HG03097 (cell line): ENCODE results near the gene GPHB5.
"Not testable (repeated sequence)": the region's sequence is repeated elsewhere in the genome, so short reads cannot be mapped to it uniquely, and the experiment has no call there.

ENCODE experiments used
- ATAC-seq: cut with Tn5 transposase; IDR thresholded peaks from one replicate; pipeline ENCODE4 v1.9.1; 2021; ENCODE audit not compliant: unreplicated experiment, low FRiP score

GPHB5 gene

GRCh38 chr14:63296060-63296563 is 22.6 kb downstream of the GPHB5 start:
- ATAC-seq = no peak

DNA sequence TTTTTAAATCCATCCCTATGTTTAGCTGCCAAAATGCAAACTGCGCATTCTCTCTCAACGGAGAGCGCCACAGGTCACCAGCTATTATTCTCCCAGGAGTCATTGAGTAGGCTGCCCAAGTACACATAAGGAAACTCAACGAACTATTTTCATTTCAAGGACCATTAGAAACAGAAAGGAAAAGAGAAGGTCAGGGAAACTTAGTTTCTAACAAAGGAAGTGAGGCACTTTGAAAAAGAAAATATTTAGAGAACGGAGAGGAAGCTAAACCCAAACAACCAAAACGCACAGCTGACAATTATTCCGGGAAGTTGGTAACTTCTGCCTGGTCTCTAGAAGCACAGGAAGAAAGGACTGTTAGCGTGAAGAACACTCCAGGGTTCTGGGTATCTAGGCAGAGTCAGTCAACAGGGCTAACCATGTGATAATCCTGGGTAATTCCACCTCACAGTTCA is 23.5 kb downstream of the GPHB5 start:
- ATAC-seq = no peak

DNA sequence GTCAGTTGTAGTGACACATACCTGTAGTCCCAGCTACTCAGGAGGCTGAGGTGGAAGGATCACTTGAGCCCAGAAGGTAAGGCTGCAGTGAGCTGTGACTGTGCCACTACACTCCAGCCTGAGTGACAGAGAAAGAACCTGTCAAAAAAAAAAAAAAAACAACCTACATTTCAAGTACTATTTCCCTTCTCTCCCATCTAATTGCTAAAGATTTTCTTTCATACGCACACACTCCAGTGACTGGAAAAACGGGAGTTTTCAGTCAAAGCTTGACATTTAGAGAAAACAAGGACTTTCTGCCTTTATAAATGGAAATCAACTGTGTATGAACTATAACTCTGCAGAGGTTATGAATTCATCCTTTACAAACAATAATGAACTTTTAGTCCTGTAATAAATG is 25.9 kb downstream of the GPHB5 start:
- no peak for ATAC-seq

DNA sequence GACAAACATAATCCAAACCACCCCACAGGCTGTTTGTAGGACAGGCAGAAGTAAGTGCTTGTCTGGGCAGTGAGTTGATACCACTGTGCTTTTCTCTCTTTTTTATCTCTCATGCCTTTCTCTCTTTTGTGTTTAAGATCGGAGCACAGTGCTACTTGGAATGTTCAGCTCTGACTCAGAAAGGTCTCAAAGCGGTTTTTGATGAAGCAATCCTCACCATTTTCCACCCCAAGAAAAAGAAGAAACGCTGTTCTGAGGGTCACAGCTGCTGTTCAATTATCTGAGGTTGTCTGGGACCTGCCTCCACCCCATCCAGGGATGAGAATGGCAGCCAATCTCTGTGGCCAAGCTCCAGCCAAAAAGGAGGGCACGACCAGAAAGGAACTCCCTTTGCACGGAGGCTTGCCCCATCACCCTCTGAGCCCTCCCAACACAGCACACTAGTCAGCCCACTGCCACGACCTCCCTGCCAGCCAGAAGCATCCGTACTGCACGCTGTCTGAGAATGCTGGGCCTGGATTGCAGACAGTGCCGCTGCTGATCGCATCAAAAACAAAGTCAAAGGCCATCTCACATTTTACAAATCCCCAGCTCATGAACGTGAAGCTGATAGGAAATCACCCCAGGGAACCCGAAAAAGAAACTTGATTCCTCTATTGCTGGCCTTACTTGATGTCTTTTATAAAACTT is 27.8 kb downstream of the GPHB5 start:
- ATAC-seq = no peak

- no peak for ATAC-seq
These were observed 29.9 kb downstream of the GPHB5 start for GRCh38 chr14:63288853-63289252.

DNA sequence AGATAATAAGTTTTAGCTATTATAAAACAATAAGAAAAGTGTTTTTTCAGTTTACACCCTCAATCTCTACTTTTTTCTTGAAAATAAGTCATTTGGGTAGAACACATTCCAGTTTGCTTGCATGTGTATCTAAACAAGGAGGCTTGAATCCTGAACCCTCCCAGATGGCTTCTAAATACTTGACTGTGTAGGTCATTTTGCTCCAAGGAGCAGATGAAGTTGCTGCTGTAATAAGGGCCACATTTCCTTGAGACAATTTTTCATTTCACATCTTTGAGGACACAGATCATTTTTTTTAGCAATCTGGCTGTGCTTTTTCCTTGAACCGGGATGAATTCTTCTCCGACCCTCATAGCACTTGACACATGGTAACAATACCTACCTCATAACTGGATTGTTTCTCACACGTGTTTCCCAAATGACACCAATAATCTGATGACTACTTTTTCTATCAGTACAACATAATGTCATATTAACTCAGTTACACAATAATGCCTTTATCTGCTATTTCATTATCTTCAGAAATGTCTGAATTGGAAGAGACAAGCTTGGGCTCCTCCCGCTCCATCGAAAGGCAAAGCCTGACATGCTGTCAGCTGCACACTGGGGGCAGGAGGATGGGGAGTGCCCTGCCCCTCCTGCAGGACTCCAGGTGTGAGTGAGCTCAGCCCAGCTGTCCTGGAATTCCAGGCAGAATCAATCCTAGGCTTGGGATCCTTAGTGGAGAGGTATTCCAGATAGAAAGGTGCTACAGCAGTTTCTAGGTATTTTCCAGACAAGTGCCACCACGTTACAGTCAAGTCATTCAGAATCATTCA is 30.9 kb downstream of the GPHB5 start:
- ATAC-seq = no peak

GRCh38 chr14:63286071-63286470 is 32.7 kb downstream of the GPHB5 start:
- ATAC-seq = no peak

- no peak for ATAC-seq
These were observed 34.9 kb downstream of the GPHB5 start for GRCh38 chr14:63283884-63284248.

- ATAC-seq = no peak
These were observed 35.5 kb downstream of the GPHB5 start for GRCh38 chr14:63282997-63283883.

GRCh38 chr14:63279933-63280332 is 38.8 kb downstream of the GPHB5 start:
- ATAC-seq = not testable (repeated sequence)

GRCh38 chr14:63277591-63278183 is 41.0 kb downstream of the GPHB5 start:
- ATAC-seq = no peak

DNA sequence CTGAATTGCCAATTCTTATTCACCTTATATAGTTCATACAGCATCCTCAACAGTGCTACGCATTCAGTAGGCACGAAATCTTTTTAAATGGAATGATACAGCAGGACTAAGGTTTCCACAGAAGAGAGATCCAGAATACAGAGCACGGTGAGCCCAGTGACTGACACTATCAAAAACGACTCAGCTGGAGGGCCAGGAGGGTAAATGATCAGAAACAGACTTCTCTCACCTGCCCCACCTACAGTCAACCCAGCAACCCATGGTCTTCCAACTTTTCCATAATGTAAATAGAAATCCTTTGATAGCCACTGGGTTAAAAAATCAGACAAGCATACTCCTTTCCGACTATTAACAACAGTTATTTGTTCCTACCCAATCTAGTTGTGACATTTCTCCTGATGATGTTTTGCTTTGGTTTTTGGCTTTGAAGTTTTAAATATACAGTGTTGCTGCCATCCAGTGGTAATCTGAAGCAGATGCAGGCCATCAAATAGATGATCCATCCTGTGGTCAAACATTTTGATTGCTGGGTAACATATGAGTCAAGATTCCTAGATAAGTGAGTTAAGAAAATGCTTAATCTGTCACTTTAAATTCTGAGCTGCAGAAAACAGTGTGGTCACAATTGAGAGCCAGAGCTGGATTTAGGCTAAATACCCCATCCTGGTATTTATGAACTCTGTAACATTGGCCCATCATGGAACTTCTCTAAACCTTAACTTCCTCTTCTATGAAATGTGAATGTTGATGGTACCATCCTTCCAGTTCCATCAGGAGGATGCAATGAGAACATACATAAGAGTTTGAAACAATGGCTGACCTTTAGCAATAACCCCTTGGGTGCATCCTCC is 42.0 kb downstream of the GPHB5 start:
- no peak for ATAC-seq

DNA sequence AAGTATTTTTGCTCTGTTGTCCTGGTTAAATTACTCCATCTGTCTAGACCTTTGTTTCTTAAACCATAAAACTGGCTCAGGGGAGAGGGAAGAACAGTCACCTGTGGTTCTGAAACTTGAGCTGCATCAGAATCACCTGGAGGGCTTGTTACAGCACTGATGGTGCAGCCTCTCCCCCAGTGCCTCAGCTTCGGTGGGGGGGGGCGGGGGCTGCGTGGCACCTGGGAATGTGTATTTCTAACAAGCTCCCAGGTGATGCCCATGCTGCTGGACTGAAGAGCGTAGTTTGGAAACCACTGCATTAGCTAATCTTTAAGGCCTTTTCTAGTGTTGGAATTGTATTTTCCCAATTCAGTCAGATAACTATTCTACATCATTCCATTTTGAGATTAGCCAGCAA is 42.7 kb downstream of the GPHB5 start:
- ATAC-seq = no peak

GRCh38 chr14:63275611-63276010 is 43.1 kb downstream of the GPHB5 start:
- no peak for ATAC-seq

DNA sequence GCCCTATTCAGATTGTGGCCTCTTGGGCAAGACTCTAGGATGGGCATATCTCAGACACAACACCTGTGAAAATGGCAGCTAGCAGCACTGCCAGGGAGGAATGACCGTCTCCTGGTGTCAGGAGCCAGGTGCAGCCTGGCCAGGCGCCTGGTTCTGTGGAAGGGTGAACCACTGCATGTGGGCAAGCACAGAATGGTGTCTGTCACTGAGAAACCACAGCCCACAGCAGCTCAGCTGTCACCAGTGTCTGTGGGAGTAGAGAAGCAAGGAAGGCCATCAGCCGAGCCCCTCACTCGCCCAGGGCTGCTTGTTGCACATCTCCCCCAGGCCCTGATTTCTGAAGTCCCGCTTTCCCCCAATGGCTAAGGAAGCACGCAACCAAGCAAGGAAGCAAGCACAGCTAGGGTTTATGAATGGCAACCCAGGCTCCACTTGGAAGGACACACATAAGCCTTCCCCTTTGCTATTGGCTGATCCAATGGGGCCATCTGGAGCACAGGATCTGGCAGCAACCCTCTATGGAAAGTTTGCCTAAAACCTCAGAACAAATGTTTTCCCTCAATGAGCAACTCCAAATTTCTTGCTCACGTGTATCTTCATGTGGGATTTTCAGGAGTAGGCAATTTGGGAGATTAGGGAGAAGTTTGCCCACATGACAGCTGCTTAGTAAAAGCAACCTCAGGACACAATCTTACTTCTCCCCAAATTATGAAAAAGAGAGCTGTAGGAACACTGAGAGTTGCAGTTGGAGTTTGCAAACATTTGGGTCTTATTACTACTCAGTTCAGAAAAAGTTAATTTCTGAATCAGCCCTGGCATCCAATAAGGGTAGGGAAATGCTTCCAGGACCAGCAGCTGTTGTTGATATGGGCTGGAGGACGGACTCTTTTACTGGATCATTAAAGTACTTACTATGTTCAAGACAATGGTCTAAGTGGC is 44.7 kb downstream of the GPHB5 start:
- ATAC-seq = no peak

- ATAC-seq = no peak
These were observed 45.6 kb downstream of the GPHB5 start for GRCh38 chr14:63273129-63273528.

- ATAC-seq = no peak
These were observed 49.0 kb downstream of the GPHB5 start for GRCh38 chr14:63269561-63270225.

DNA sequence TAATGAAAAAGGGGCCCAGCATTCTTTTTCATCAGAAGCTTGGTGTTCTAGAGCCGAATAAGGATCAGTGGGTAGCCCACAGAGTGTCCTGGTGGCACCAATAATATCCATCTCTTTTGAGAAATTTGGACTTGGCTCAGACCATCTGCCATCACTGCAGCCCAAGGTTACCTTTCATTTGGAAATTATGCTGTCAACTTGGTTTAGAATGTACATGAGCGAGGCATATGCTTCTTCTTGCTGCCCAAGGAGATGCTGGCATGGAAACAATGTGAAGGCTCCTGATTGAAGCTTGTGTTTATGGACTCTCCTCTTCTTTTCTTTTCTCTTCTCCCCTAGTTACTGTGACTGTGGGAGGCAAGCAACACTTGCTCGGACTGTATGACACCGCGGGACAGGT is 50.0 kb downstream of the GPHB5 start:
- ATAC-seq = no peak
